ENCODE results near the gene GREM2. TPM values are rescaled to one million over a fixed set of nuclear protein-coding genes. Genes with fewer than 3 reads are reported as not detected.

The GREM2 gene
- total RNA-seq, 2 experiments from 2014 or later: 0.05 TPM; not detected in 1

DNA sequence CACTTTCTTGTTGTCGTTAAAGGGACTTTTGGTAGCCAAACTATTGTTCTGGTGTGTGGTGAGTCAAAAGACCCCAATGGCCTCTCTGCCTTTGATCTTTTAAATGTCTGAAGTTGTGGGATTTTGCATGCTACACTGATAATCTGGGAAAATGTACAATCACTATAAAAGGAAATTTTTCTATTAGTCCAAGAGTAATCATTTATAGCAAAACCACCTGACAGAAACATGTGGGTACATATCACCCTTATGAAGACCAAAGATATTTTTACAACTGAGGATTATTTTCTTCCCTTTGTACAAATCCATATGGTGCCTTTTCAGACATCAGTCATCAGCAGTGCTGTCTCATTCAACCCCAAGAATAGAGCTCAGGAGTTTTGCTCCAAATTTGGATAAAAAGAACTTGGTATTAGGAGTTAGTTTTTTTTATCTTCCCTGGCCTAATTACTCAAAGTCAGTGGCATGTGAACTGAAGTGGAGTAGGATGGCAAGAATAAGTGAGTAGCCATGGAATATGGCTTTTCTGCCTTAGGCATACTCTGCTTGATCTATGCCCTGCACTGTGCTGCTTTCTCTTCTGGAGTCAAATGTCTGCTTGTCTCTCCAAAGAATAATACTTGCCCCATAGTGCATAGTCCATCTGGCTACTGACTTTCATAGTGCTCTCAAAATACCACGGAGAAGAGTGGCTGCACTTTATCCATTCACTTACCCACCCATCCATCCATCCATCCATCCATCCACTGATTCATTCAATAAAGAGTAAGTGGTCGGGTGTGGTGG is 13.5 kb downstream of the GREM2 start:
- no peaks in the 10 kb centered on the region for H3K27me3 Mint-ChIP-seq
- H3K9me3 Mint-ChIP-seq (ENCODE audit: low read depth): no peaks in the 10 kb centered on the region
- CTCF ChIA-PET: interaction anchor here (1.0 kb wide), 1 partner anchor 18 kb away, joined by 3 read pairs; no protein-coding TSS in a partner anchor
- no peak overlapping the region for H3K4me3 Mint-ChIP-seq
- H3K36me3 Mint-ChIP-seq: no peaks in the 10 kb centered on the region
- ATAC-seq (no peak), DNase-seq (no peak)
- no peak overlapping the region for H3K27ac Mint-ChIP-seq
- H3K4me1 Mint-ChIP-seq: no peaks in the 10 kb centered on the region

DNA sequence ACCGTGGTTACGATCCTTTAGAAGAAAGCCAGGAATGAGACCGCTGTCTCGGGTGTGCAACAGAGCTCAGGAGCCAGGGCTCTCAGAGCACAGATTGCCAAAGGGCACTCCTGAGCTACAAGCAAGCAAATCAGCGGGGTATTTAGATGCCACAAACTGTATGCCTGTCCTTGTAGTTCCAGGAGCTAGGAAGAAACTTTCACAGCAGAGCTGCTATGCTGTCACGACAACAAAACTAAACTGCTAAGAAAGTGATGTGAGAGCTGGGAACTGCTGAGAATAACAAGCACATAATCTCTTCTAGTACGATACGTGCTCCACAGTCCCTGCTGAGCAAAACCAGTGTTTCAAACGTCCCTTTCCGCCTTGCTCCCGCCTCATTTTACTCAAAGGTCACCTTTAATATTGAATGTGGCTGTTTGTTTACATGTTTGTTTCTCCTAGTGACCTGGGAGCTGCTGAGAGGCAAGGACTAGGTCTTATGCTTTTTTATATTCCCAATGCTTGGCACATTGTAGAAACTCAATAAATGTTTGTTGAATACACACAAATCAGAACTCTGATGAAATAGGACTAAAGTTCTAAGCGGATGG is 14.7 kb downstream of the GREM2 start:
- no peak for DNase-seq
- no peak overlapping the region for H3K4me3 Mint-ChIP-seq
- CTCF ChIA-PET: no interaction called here
- H3K4me1 Mint-ChIP-seq: no peaks in the 10 kb centered on the region
- no peak overlapping the region for H3K27ac Mint-ChIP-seq
- no peaks in the 10 kb centered on the region for H3K9me3 Mint-ChIP-seq (ENCODE audit: low read depth)
- H3K36me3 Mint-ChIP-seq: no peaks in the 10 kb centered on the region
- H3K27me3 Mint-ChIP-seq: no peaks in the 10 kb centered on the region
- no peak for ATAC-seq

DNA sequence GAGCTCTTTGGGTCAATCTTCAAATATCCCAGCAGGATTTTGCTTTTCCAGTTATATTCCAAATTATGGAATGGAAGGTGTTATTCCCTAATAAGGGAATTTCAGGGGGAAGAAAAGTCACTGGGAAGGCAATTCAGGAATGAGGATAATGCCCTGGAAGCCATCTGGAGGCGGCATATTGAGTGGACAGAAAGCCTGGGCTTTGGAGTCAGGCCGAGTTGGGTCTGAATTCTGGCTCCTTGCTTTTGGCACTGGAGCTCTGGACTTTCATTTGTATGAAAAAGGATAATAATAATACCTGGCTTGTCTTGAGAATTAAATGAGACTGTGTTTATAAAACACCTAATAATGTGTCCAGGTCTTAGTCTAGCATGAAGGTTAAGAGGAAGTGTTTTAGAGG is 16.5 kb downstream of the GREM2 start:
- Mint-ChIP-seq H3K4me3 (no peak overlapping the region), H3K9me3 (ENCODE audit: low read depth) (no peaks in the 10 kb centered on the region), H3K36me3 (no peaks in the 10 kb centered on the region), H3K27ac (no peak overlapping the region), H3K27me3 (no peaks in the 10 kb centered on the region), H3K4me1 (no peaks in the 10 kb centered on the region)
- ATAC-seq (no peak), DNase-seq (no peak)
- CTCF ChIA-PET: no interaction called here

DNA sequence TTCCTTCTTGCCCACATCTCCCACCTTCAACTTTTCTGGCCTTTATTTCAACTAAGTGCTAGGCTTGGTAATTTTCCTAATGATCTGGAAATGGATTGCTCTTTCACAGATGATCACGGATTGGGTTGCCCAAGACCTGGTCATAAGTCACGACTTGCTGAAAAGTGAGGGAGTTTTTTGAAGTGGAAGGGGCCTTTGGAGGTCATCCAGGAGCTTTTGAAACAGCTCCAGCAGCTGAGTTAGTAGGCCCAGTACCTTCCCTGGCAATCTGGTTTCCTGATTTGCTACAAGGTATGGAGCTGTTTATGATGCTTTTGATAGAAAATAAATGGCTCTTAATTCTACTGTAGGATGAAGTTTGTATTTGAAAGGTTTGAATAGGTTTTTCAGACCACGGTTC is 20.4 kb downstream of the GREM2 start:
- H3K9me3 Mint-ChIP-seq (ENCODE audit: low read depth): peaks cover 3% of the 10 kb centered on the region
- ATAC-seq (no peak), DNase-seq (no peak)
- no peak overlapping the region for H3K27ac Mint-ChIP-seq
- no peaks in the 10 kb centered on the region for H3K36me3 Mint-ChIP-seq
- CTCF ChIA-PET: no interaction called here
- H3K4me3 Mint-ChIP-seq: no peak overlapping the region
- H3K27me3 Mint-ChIP-seq: no peaks in the 10 kb centered on the region
- H3K4me1 Mint-ChIP-seq: no peaks in the 10 kb centered on the region

DNA sequence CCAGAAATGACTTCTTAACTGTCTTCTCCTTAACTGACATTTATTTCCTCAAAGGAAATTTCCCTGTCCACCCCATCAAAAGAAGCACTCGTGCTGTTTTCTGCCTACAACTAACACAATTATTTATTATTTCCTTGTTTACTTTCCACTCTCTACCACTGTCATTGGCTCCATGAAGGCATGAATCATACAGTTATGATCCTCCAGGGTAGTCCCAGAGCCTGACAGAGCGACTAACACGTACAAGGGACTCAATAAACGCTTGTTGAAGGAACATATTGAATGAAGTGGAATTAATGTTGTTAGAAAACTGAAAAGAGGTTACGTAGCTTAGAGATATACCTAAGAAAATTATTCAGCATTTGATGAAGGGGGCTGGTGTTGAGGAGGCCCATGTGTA is 20.9 kb downstream of the GREM2 start:
- DNase-seq: no peak
- CTCF ChIA-PET: no interaction called here
- Mint-ChIP-seq H3K9me3 (ENCODE audit: low read depth) (peaks cover 3% of the 10 kb centered on the region), H3K4me3 (no peak overlapping the region), H3K27ac (no peak overlapping the region), H3K4me1 (no peaks in the 10 kb centered on the region), H3K36me3 (no peaks in the 10 kb centered on the region), H3K27me3 (no peaks in the 10 kb centered on the region)
- ATAC-seq: no peak

DNA sequence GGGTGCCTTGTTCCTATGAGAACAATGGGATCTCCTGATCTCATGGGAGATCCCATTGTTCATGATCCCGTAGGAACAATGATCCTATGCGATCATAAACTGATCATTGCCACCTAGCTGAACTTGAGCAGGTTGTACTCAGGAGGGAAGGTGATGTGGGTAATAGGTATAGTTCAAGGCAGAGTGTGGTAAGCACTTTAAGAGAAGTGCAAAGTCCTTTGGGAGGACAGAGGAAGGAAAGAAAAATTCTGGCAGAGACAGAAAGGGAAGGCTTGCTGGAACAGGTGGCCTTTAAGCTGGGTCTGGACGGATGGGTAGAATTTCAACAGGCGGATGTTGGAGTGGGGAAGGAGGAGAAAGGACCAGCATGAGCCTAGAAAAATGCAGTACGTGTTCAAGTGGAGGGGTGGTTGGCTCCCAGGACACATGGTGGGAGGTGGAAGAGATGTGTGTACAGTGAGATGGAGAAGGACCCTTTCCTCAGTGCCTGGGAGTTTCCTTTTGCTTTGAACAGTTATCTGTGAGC is 22.3 kb downstream of the GREM2 start:
- H3K27me3 Mint-ChIP-seq: no peaks in the 10 kb centered on the region
- no peaks in the 10 kb centered on the region for H3K4me1 Mint-ChIP-seq
- DNase-seq (no peak), ATAC-seq (no peak)
- H3K36me3 Mint-ChIP-seq: no peaks in the 10 kb centered on the region
- CTCF ChIA-PET: no interaction called here
- no peak overlapping the region for H3K4me3 Mint-ChIP-seq
- H3K9me3 Mint-ChIP-seq (ENCODE audit: low read depth): peaks cover 5% of the 10 kb centered on the region
- H3K27ac Mint-ChIP-seq: no peak overlapping the region

DNA sequence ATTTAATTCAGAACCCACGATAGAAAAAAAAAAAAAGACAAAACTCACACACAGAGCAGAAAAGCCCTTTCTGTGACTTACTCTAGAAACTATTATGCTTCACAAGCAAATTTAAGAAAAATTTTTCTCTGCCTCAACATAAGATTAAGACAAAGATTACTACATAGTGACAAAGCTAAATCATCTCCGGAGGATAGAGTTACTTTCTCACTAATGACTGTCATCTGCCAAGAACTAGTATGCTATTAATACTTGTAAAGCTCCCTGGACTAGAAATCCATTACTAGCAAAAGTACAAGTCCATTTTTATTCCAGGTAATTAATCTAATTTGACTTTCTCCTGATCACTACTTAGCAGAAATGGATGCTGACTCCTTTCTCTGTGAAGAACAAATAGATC is 25.9 kb downstream of the GREM2 start:
- Mint-ChIP-seq H3K27me3 (no peaks in the 10 kb centered on the region), H3K9me3 (ENCODE audit: low read depth) (peaks cover 5% of the 10 kb centered on the region), H3K36me3 (no peaks in the 10 kb centered on the region), H3K27ac (no peak overlapping the region), H3K4me1 (no peaks in the 10 kb centered on the region), H3K4me3 (no peak overlapping the region)
- no peak for DNase-seq
- ATAC-seq: no peak
- CTCF ChIA-PET: no interaction called here

DNA sequence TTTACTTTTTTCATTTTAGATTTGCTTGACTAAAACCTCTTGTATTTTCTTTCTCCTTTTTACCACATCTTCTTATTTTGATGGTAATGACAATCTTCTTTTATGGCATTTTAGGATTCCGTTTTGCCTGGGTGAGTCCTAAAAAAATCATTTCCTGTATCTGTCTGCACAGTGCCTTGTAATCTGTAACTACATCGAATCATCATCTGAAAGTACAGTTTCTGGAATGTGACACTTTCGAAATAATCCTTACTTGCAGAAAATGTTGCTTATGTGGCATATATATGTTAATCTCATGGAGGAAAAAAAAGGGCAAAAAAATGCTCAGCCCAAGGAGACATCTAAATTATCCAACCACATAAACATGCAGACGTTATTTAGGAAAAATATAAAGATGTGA is 29.0 kb downstream of the GREM2 start:
- Mint-ChIP-seq H3K27ac (no peak overlapping the region), H3K9me3 (ENCODE audit: low read depth) (peaks cover 2% of the 10 kb centered on the region), H3K4me1 (no peaks in the 10 kb centered on the region), H3K36me3 (no peaks in the 10 kb centered on the region), H3K27me3 (no peaks in the 10 kb centered on the region), H3K4me3 (no peak overlapping the region)
- no peak for DNase-seq
- no peak for ATAC-seq
- CTCF ChIA-PET: no interaction called here

DNA sequence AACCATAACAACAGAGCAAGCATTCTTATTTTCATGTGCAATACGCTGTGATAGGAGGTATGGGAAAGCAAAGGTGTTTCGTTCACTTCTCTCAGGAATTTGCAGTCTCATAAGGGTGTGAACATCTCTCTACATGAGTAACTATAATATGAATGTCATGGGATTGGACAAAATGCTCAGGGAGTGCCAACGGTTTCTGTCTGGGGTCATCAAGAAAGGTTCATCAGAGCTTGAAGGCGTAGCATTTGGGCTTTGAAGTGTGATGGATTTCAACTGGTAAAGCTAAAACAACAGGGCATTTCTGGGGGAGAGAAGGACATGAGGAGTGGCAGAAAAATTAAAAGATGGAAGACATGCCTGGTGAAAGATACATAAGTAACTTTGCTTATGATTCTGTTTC is 32.4 kb downstream of the GREM2 start:
- Mint-ChIP-seq H3K27me3 (no peaks in the 10 kb centered on the region), H3K36me3 (no peaks in the 10 kb centered on the region), H3K4me1 (peaks cover 8% of the 10 kb centered on the region), H3K27ac (no peak overlapping the region), H3K9me3 (ENCODE audit: low read depth) (no peaks in the 10 kb centered on the region), H3K4me3 (no peak overlapping the region)
- CTCF ChIA-PET: no interaction called here
- DNase-seq (no peak), ATAC-seq (no peak)

DNA sequence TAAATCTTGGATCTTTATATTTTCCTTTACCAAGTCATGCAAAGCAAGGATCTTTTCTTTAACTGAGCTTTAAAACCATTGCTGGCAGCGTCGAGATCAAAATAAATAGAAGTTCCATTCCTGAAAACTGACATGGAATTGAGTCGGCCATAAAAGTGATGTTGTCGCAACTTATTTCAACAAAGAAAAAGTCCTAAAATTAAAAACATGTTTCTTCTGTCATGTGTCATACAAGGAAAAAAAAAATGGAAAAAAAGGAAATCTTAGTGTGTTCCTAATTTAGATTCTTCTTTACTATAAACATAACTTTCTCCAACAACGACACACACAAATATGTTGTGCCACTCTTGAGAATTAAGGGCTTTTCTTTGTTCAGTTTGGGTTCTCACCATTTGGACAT is 34.9 kb downstream of the GREM2 start:
- Mint-ChIP-seq H3K36me3 (no peaks in the 10 kb centered on the region), H3K27me3 (no peaks in the 10 kb centered on the region)
- no peak for DNase-seq

DNA sequence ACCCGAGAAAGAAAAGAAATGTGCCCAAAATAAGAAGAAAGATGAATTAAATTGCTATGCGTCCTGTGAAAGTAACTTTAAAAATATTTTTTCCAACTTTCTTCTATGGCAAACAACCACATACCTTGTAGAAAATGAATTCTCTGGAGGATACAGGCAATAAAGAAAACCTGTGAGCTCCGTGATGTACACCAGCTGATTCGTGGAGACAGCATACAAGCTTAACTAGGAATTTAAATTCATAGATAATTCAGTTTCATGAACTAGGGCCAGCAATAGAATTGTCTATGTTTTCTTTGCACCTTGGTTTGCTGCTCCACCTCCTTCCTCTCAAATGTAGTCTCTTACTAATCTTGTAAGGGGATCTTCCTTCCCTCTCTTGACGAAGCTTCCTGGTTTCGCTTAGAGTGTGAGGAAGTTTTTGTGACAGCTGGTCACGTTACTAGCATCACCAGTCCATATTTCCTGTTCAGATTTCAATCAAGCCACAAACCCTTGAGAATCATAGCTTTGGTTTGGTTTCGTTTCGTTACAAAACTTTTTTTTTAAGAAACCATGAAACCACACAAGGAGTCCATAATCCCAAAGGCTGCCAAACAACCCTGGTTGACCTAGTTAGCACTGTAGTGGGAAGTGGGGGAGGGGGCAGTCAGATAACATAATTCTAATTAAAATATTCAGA is 35.8 kb downstream of the GREM2 start:
- CTCF ChIA-PET: no interaction called here
- H3K27ac Mint-ChIP-seq: no peak overlapping the region
- H3K9me3 Mint-ChIP-seq (ENCODE audit: low read depth): peaks cover 4% of the 10 kb centered on the region
- H3K4me3 Mint-ChIP-seq: peak overlapping the region; percentile 38
- H3K4me1 Mint-ChIP-seq: peaks cover 8% of the 10 kb centered on the region
- no peaks in the 10 kb centered on the region for H3K27me3 Mint-ChIP-seq
- DNase-seq (no peak), ATAC-seq (peak; percentile 75)
- no peaks in the 10 kb centered on the region for H3K36me3 Mint-ChIP-seq

More for the DNA sequence above, 34.9 kb downstream of the GREM2 start:
- no peak overlapping the region for H3K4me3 Mint-ChIP-seq
- ATAC-seq: no peak
- peaks cover 8% of the 10 kb centered on the region for H3K4me1 Mint-ChIP-seq
- CTCF ChIA-PET: no interaction called here
- H3K9me3 Mint-ChIP-seq (ENCODE audit: low read depth): peaks cover 4% of the 10 kb centered on the region
- no peak overlapping the region for H3K27ac Mint-ChIP-seq

DNA sequence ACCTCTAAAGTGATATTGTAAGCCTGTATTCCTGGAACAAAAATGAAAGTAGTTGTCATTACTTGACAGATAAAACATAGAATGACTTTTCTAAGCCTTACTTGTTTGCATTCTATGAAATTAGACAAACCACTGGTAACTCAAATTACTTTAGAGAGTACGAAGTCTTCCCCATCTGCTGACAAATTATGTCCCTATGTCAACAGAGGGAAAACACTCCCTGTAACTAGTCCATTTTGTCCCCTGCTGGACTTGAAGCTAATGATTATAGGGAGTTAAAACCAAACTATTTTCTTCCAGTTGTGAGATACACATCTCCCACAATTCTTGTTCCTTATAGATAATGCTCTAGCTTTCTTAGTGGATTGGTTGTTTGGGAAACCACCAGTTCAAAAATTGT is 39.6 kb downstream of the GREM2 start:
- ATAC-seq (no peak), DNase-seq (no peak)
- H3K9me3 Mint-ChIP-seq (ENCODE audit: low read depth): peaks cover 4% of the 10 kb centered on the region
- H3K4me3 Mint-ChIP-seq: no peak overlapping the region
- H3K27ac Mint-ChIP-seq: no peak overlapping the region
- H3K4me1 Mint-ChIP-seq: peaks cover 8% of the 10 kb centered on the region
- no peaks in the 10 kb centered on the region for H3K36me3 Mint-ChIP-seq
- H3K27me3 Mint-ChIP-seq: no peaks in the 10 kb centered on the region
- CTCF ChIA-PET: no interaction called here

DNA sequence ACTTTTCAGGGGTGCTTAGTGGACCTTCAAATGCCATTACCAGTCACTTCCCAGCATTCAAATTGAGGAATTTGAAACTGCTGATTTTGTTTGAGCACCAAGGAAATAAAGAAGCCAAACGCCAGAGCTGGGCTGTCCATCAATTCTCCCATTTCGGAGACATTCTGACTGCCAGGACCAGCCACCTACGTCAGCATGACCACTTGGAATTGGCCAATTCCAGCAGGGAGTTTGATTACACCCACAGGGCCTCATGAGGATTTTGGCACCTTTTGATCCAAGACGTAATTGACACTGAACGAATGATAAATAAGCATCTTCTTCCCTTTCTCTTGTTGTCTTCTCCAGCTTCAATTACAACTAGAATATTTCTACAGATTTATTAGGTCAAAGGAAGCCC is 40.2 kb downstream of the GREM2 start:
- Mint-ChIP-seq H3K36me3 (no peaks in the 10 kb centered on the region), H3K27ac (no peak overlapping the region), H3K27me3 (no peaks in the 10 kb centered on the region), H3K4me3 (no peak overlapping the region), H3K4me1 (peaks cover 8% of the 10 kb centered on the region), H3K9me3 (ENCODE audit: low read depth) (peaks cover 4% of the 10 kb centered on the region)
- CTCF ChIA-PET: no interaction called here
- DNase-seq (no peak), ATAC-seq (no peak)

DNA sequence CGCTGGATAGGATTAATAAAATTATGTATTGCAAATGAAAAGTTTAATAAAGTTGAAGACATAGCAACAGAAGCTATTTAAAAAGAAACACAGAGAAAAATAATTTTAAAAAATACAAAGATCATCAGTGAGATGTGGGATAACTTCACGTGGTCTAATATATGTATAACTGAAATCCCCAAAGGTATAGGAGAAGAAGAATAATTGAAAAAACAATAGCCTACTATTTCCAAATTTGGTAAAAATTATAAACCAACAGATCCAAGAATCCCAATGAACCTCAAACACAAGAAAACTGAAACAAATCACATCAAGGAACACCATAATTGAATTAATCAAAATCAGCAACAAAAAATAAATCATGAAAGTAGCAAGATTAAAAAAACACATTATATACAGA is 44.9 kb downstream of the GREM2 start:
- no peak overlapping the region for H3K4me3 Mint-ChIP-seq
- CTCF ChIA-PET: no interaction called here
- no peaks in the 10 kb centered on the region for H3K4me1 Mint-ChIP-seq
- no peaks in the 10 kb centered on the region for H3K36me3 Mint-ChIP-seq
- no peak for DNase-seq
- H3K27ac Mint-ChIP-seq: no peak overlapping the region
- ATAC-seq: no peak
- no peaks in the 10 kb centered on the region for H3K9me3 Mint-ChIP-seq (ENCODE audit: low read depth)
- H3K27me3 Mint-ChIP-seq: no peaks in the 10 kb centered on the region
